Esophagus muscularis mucosa (tissue), 4 donors: ENCODE results near the gene CSNK1D. TPM values are rescaled to one million over a fixed set of nuclear protein-coding genes. Genes with fewer than 3 reads are reported as not detected.

Source experiments
- DNase-seq: peaks from one replicate; pipeline ENCODE4 v3.0.0-alpha.2; 2017; ENCODE audit errors: extremely low spot score
- H3K27ac ChIP-seq, 4 donors: fragments of 200-600 bp; sonication (generic); replicated peaks in 1 of 4; 1 replicate in 3 of 4; 2 replicates in 1 of 4; pipeline ENCODE4 v1.5.1; 2016 to 2019; ENCODE audit warnings: mild to moderate bottlenecking in 1 of 4
- H3K27me3 ChIP-seq, 4 donors: fragments of 200-600 bp; sonication (generic); one replicate each; pipeline versions ENCODE4 v1.5.1 to v1.6.0; 2016 to 2019
- H3K36me3 ChIP-seq, 4 donors: fragments of 200-600 bp; sonication (generic); one replicate each; pipeline ENCODE4 v1.5.1; 2016 to 2019
- H3K4me1 ChIP-seq, 4 donors: fragments of 200-600 bp; sonication (generic); one replicate each; pipeline ENCODE4 v1.5.1; 2016 to 2019
- H3K4me3 ChIP-seq, 4 donors: fragments of 200-600 bp; sonication (generic); 1 replicate in 2 of 4; 2 replicates in 2 of 4; pipeline ENCODE4 v1.5.1; 2016 to 2019; ENCODE audit warnings: mild to moderate bottlenecking in 4 of 4, moderate library complexity in 1 of 4
- H3K9me3 ChIP-seq, 4 donors: fragments of 200-600 bp; sonication (generic); 1 replicate in 3 of 4; 2 replicates in 1 of 4; pipeline ENCODE4 v1.5.1; 2016 to 2019
- EP300 ChIP-seq: sonication (generic); formaldehyde crosslinking; IDR thresholded peaks from one replicate; pipeline ENCODE4 v1.6.1; 2017; ENCODE audit warnings: antibody characterized with exemption
- POLR2A ChIP-seq: fragments of 450-650 bp; IDR thresholded peaks from one replicate; pipeline ENCODE4 v1.6.1; 2017; ENCODE audit warnings: antibody characterized with exemption, moderate library complexity, mild to moderate bottlenecking, low read depth
- POLR2AphosphoS5 ChIP-seq, 2 donors: sonication (generic); formaldehyde crosslinking; IDR thresholded peaks; one replicate each; pipeline ENCODE4 v1.6.1; 2017; ENCODE audit warnings: antibody characterized with exemption in 2 of 2
- WGBS: methylation state at CpG from one replicate; pipeline ENCODE4 v1.1.5; 2018; 5-methylcytosine and 5-hydroxymethylcytosine counted together
- intact Hi-C: fragments of 100-400 bp; cut with DNase I; formaldehyde crosslinking; loops from one replicate; pipeline ENCODE4 v1.15.1; 2023
- total RNA-seq, 4 donors: library from RNA; depleted of rRNA; stranded (reverse); fragments of >200 nt; gene quantifications; one replicate each; pipeline versions ENCODE4 v1.1.0 to v1.2.1, GENCODE V29; 2016
- TF ChIP-seq, protein P1 (sequence below), 3 experiments: fragments of 200-600 bp in 2 of 3; fragments of 450-650 bp in 1 of 3; sonication (generic) in 2 of 3; IDR thresholded peaks; one replicate each; pipeline ENCODE4 v1.5.1; 2017 to 2019; ENCODE audit warnings: antibody characterized with exemption in 3 of 3, mild to moderate bottlenecking in 2 of 3, moderate library complexity in 1 of 3

The CSNK1D gene
- total RNA-seq, 4 donors from 2014 or later, result 47.2 to 65.5 (median 61.0) TPM

DNA sequence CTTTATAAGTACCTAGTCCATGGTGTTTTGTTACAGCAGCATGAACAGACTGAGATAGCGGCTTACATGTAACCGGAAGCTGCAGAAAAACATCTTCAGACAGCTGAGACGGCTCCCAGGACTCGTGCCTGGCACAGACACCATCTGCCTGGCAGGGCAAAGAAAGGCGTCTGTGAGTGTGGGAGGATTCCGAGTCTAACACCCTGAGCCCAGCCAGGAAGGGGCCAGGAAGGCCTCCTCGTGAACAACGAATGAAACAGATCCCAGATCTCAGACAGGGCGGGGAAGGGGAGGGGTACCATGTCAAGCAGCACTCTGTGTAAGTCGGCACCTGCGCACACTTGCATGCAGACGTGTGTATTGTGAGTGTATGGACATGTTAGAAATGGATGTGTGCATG, 4.4 kb upstream of the CSNK1D start:
- Histone ChIP-seq H3K4me1 (peaks cover 11 to 21% (median 17%) of the 10 kb centered on the region in 4 donors), H3K36me3 (peaks cover 0 to 12% (median 5%) of the 10 kb centered on the region in 4 donors), H3K27me3 (no peaks in the 10 kb centered on the region), H3K4me3 (no peak overlapping the region), H3K9me3 (no peaks in the 10 kb centered on the region), H3K27ac (no peak overlapping the region)
- TF ChIP-seq EP300 (no peak), POLR2A (no peak), POLR2AphosphoS5 (IDR thresholded peaks at IDR 0.05) (no peak)
- TF ChIP-seq, protein P1, sequence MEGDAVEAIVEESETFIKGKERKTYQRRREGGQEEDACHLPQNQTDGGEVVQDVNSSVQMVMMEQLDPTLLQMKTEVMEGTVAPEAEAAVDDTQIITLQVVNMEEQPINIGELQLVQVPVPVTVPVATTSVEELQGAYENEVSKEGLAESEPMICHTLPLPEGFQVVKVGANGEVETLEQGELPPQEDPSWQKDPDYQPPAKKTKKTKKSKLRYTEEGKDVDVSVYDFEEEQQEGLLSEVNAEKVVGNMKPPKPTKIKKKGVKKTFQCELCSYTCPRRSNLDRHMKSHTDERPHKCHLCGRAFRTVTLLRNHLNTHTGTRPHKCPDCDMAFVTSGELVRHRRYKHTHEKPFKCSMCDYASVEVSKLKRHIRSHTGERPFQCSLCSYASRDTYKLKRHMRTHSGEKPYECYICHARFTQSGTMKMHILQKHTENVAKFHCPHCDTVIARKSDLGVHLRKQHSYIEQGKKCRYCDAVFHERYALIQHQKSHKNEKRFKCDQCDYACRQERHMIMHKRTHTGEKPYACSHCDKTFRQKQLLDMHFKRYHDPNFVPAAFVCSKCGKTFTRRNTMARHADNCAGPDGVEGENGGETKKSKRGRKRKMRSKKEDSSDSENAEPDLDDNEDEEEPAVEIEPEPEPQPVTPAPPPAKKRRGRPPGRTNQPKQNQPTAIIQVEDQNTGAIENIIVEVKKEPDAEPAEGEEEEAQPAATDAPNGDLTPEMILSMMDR (IDR thresholded peaks at IDR 0.05), result no peak
- intact Hi-C loops, result no loop called here
- no peak for DNase-seq
- 79% methylated on average over 12 of the region's 12 CpGs for WGBS

- no peak overlapping the region for H3K27ac ChIP-seq
- peaks cover 0 to 13% (median 7%) of the 10 kb centered on the region in 4 donors for H3K36me3 ChIP-seq
- H3K4me1 ChIP-seq, result peaks cover 17 to 28% (median 23%) of the 10 kb centered on the region in 4 donors
- H3K9me3 ChIP-seq, result no peaks in the 10 kb centered on the region
- TF ChIP-seq POLR2A (no peak), POLR2AphosphoS5 (IDR thresholded peaks at IDR 0.05) (no peak), EP300 (no peak)
- TF ChIP-seq, protein P1 (IDR thresholded peaks at IDR 0.05), result no peak
- no peak overlapping the region for H3K4me3 ChIP-seq
- intact Hi-C loops, result no loop called here
- no peak for DNase-seq
- no peaks in the 10 kb centered on the region for H3K27me3 ChIP-seq
- WGBS, result 86% methylated on average over 5 of the region's 5 CpGs
These were observed 3.4 kb upstream of the CSNK1D start for GRCh38 chr17:82276938-82277337.

DNA sequence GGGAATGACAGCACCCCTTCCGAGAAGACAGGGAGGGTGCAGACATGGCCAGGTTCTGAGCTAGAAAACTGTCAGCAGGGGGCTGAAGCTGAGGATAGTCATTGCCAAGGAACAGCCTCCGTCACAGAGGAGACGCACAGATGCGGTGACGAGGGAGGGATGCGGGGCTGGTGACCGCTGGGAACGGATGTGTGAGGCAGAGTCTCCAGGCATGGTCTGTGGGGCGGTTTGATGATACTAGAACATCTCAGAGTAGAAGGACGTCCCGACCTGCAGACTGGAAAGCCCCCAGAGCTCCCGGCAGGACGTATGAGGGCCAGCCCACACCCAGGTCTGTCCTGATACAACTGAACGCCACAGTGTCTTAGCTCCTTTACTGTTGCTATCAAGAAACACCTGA, 1.8 kb upstream of the CSNK1D start:
- Histone ChIP-seq H3K36me3 (peaks cover 8 to 28% (median 20%) of the 10 kb centered on the region in 4 donors), H3K9me3 (no peaks in the 10 kb centered on the region), H3K4me3 (no peak overlapping the region), H3K4me1 (peaks cover 34 to 44% (median 39%) of the 10 kb centered on the region in 4 donors), H3K27ac (no peak overlapping the region), H3K27me3 (no peaks in the 10 kb centered on the region)
- 95% methylated on average over 14 of the region's 14 CpGs for WGBS
- no peak for DNase-seq
- no peak for TF ChIP-seq POLR2A
- no peak for TF ChIP-seq POLR2AphosphoS5 (IDR thresholded peaks at IDR 0.05)
- no peak for TF ChIP-seq EP300
- TF ChIP-seq, protein P1 (IDR thresholded peaks at IDR 0.05), result no peak
- intact Hi-C loops, result loop anchor here (2.0 kb wide), 1 partner anchor 15 kb away; no protein-coding TSS in a partner anchor

DNA sequence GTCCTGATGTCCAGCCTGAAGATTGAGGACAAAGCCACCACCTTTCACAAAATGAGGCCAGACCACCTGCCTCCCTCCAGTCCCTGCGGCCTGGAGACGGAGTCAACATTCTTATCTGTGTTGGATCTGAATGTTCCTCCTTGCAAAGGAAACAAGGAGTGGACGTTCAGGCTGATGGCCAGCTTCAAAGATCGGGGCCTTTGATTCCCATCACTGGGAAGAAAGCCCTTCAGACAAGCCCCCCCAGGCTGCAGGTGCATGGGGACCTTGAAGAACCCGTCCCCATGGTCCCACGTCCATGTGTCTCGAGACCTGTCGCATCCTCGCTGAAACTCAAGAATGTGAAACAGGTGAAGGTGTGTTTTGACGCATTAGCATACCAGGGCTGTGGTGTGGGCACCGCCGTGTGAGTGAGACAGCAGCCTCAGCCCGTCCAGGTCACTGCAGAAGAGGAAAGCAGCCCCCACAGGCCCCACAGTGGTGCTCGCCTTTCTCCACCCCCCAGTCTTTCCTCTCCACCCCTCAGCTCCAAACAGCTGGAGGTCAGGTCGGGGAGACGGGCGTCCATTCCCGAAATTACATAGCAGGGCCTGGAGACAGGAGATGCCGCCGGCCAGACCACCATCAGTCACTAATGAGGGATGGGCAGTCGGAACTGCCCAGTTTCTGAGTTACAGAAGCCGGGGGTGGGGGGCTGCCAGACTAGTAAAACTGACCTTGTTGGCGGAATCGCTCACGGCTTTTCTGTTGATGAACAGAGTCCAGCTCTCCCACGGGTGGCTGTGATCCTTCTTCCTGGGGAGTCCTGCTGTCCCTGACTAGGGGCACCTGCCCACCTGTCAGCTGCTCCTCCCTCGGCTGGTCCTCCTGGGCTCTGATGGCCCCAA, 877 bp upstream of the CSNK1D start:
- H3K9me3 ChIP-seq, result no peaks in the 10 kb centered on the region
- no peak for DNase-seq
- no peaks in the 10 kb centered on the region for H3K27me3 ChIP-seq
- H3K4me3 ChIP-seq, result peak overlapping the region; percentile 98 to 100 (median 100)
- TF ChIP-seq POLR2AphosphoS5 (IDR thresholded peaks at IDR 0.05) (no peak), POLR2A (no peak), EP300 (no peak)
- TF ChIP-seq, protein P1 (IDR thresholded peaks at IDR 0.05), result no peak
- 70% methylated on average over 23 of the region's 27 CpGs for WGBS
- peaks cover 42 to 53% (median 49%) of the 10 kb centered on the region in 4 donors for H3K4me1 ChIP-seq
- H3K27ac ChIP-seq, result peak overlapping the region; percentile 99 to 100 (median 100)
- intact Hi-C loops, result loop anchor here (2.0 kb wide), 1 partner anchor 16 kb away; no protein-coding TSS in a partner anchor
- peaks cover 8 to 33% (median 23%) of the 10 kb centered on the region in 4 donors for H3K36me3 ChIP-seq
